ENCODE results near the gene FLAD1.

The FLAD1 gene

DNA sequence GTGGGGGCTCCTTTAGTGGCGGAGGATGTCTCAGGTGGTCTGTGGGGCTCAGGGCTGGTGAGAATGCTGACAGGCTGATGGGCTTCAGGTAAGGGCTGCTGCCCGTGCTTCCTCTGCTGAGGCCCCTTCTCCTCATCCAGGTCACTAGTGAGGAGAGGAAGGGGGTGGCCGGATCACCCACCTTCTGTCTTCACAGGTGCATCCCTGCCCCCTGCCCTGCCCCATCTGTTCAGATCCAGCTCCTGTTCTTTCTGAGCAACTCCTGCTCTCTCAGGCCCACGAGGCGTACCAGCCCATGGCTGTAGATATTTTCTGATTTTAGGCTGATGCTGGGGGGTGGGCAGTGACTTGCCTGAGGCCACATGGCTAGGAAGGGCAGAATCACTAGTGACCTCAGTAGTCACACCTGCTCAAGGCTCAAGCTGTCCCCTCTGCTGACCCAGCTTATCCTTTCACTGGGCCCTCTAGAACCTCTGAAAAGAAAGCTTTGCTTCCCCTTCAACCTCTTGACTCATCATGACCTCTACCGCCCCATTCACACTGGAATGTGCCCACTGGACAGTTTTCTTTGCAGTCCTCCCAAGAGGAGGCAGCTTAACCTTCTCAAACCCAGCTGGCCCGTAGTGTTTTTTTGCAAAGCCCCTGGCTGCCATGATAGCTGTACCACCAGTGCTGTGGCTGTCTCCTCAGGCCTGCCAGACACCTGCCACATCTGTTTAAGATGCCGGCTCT lies 35.6 kb downstream of the FLAD1 start:
- no peak for DNase-seq

DNA sequence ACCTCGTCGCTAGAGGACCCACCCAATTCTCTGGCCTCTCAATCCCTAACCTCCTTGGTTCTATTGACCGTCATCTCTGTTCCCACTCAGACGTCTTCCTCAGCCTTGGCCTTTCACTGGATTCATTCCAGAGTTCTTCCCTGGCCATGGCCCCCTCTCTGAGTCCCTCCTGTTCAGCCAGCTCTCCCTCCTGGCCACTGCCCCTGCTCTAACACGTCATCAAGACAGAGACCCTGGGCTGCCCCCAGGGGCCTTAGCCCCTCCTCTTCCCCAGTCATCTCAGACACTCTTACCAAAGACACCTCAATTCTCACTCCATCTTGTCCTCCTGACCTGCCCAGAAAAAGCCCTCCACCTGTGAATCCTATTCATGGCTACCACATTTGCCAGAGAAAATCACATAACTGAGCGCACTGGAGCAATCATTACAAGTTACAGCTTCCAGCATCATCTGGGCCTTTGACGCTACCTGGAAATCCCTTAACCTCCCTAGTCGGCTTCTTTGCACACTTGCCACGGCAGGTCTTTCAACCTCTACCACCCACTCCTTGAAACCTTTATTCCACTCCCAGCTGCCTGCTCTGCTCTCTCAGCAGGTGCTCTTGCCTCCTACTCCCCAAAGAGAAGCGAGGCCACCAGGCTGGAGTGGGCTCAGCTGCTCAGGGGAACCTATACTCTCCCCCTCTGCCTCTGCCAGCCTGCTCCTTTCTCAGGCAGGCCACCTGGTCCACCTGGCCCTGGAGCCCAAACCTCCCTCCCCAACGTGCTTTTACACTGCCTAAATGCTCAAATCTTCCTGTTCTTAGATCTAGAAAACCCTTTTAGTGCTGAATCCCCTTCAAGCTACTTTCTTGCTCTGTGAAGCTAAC lies 36.5 kb downstream of the FLAD1 start:
- DNase-seq: no peak

DNA sequence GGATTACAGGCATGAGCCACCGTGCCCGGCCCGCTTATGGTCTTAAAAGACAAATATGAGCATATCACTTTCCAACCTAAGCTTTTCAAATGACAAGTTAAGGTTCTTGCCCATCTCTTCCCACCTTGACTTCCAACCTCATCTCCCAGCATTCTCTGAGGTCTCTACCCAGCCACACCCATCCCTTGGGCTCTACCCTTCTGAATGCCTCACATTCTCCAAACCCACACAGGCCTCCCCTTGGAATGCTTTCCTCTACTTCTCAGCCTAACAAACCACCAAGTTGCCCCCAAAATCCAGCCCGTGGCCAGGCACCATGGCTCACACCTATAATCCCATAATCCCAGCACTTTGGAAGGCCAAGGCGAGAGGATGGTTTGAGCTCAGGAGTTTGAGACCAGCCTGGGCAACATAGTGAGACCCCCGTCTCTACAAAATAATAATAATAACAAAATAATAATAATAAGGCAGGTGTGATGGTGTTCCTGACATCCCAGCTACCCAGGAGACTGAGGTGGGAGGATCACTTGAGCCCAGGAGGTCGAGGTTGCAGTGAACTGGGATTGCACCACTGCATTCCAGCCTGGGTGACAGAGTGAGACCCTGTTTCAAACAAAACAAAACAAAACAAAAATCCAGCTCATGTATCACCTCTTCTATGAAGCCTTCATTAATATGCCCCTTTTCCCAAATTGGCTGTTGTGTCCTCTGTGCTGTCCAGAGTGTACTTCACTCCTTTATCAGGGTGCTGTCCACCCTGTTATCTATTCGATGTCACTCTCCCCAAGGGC lies 39.2 kb downstream of the FLAD1 start:
- no peak for DNase-seq

DNA sequence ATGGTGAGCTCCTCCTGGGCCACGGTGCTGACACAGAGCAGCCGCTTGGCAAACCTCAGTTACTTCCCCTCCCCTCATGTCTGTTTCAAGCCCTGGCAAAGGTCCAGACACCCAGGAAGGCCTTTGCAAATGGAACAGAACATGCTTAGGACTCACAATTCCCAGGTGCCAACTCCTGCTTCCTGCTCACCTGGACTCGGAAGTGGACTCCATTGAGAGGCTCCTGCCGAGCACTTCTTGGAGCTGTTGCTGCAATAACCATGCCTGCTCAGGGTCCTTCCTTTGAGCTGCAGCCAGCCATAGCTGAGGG lies 39.7 kb downstream of the FLAD1 start:
- no peak for DNase-seq

DNA sequence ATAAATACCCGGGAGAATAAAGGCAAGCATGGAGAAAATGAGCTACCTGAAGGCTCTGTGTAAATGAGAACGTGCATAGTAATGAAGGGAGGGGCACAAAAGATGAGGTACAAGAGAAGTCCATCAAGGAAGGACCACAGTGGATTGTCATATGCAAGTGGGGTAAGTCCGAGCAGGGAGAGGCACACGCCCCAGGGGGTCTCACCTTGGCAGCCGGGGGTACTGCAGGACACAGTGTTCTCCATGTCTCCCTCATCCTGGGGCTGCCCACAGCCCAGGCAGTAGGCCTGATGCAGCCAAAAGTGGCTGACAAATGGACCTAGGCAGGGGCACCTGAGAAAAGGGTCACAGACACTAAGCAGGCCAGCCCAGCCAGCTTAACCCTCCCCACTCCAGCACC lies 40.5 kb downstream of the FLAD1 start:
- no peak for DNase-seq

DNA sequence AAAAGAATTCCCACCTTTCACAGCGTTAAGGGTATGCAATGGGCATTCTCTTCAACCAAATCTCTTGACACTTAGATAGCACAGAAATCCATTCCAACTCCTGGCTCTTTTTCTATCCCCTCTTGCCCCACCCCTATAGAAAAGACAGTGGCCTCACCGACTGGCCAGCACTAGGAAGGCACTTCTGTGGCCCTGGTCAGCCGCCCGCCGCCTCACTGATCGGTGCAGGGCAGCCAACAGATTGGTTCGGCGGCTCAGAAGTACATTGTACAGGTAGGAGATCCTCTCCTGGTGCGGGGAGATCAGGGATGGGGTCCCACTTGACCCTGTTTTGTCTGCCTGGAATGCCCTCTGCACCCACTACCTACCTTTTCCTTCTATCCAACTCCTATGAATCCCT lies 41.2 kb downstream of the FLAD1 start:
- DNase-seq: no peak

DNA sequence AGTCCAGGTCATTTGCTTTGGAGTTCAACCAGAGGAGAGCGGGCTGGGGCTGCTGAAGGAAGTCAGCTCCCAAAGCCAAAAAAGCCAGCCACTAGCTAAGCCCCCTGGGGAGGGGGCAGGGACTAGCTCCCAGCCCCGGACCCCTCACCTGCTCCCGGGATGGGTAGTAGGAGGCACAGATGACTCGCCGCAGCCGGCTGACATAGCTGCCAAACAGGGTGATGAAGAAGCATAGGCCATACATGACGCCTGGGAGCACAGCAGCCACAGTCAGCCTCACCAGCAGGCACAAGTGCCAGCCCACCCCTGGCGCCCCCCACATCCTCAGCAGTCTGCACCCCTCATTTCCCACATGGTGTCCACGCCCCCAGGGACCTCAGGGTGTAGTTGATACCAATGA lies 43.0 kb downstream of the FLAD1 start:
- DNase-seq: no peak

DNA sequence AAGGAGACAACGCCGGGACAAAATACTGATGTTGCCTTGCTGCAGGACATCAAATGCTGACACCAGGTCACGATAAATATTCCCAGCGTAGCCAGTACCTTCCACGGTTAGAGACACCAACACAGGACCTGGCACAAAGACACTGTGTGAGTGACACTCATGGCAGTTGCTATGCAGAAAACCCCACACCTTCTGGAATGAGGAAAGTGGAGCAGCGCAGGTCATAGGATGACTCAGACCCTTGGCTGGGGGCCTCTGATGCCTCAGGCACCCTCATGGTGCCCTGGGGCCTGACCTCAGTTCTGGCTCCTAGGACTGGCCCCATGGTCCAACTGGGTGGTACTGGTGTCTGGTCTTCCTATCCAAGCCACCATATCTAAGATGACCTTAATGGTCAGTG lies 43.4 kb downstream of the FLAD1 start:
- DNase-seq: no peak

DNA sequence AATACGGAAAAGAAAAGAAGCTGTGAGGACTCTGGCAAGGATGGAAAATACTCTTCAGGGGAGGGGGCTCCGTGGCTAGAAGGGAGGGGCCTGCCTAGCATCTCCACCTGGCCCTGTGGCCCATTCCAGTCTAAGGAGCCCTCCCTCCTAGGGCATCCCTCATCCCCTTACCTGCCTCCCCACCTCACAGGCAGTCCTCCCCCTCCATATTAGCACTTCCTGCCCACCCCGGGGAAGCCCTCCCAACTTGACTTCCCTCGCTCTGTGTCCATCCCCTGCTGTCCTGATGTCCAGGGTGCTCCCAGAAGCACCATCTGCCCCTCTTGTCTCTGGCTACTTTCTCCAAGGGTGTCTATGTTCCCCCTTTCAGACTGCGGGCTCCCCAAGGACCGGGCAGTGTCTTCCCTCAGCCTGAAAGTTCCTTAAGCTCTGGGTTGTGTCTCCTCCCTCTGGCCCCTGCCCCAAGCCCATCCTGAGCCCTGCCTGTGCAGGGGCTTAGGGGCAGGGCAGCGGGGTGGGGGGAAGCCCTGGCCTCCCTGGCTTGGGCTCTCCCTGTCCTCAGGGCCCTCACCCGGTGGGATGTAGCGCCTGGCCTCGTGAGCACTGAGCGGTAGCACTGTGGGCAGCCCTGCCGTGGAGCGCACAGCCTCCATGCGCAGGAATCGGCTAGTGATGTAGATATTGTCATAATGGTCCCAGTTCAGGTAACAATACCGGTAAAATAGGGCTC lies 46.5 kb downstream of the FLAD1 start:
- DNase-seq: no peak

DNA sequence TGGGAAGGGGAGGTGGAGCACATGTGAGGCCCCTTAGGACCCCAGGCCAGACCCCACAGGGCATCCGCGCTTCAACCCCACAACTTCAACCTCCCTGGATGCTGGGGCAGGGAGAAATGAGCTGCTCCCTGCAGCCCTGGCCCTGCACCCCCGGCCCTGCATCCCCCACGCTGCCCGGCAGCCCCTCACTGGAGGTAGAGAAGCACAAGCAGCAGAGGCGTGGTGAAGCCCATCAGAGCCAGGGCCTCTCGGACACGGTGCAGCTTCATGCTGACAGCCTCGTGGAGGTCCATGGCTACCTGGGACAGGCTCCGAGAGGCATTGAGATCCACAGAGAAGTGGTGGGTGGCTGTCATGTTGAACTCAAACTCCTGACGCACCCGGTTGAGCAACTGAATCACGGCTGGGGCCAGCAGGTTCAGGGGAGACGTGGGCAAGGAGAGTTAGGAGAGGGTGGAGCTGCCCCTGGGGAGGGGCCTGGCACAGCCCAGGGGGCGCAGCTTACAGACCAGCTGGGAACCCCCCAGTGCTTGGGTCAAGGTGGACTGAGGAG lies 47.2 kb downstream of the FLAD1 start:
- no peak for DNase-seq

DNA sequence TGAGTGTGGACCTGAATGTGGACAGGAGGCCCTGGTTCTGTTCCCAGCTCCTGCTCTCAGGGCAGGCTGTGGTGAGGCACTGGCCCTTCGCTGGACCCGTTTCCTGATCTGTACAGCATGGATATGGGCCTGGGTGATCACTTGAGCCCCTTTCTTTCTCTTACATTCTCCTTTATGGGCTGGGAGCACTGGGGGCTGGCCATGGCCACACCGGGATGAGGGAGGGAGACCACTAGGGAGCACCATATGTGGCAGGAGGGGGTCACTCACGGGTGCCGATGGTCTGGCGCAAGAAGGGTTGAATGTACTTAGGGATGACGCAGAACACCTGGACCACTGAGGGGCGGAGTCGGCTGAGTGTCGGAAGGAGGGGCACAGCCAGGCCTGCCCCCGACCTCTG lies 47.8 kb downstream of the FLAD1 start:
- no peak for DNase-seq

DNA sequence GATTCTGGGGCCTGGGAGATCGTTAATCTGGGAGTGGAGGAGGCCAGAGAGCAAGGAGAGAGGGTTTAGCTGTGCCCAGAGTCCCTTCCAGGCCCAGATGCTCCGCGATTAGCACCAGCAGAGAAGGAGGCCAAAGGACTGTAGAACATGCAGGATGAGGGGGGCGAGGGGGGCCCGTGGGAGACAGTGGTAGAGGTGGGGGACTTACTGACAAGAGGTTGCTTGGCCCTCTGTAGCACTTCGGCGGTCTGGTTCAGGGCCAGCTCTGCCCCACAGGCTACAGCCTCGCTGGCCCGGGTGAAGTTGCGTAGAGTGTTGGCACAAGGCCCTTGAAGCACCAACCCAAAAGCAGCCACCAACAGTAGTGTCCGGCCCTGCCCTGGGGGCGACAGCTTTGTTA lies 49.7 kb downstream of the FLAD1 start:
- no peak for DNase-seq

DNA sequence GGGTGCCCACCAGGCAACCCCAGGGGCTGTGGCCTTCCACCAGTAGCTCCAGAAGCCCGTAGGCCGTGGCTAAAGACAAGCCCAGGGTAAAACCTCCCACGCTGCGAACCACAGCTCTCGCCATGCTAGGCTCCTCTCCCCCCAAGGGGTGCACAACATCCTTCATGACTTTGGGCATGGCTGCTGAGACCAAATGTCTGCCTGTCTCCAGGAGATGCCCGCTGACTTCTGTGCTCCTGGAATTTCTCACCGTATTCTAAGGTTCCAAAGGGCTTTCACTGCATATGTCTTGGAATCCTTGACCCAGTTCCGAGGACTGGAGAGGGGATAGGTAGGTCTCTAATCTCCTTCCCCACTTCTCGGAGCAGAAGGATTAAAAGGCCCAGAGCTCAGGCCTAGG lies 50.4 kb downstream of the FLAD1 start, which contains the start of the genes DCST1 and DCST2:
DCST1 (plus strand) TSS at position 301 of the 400 bp plus-strand sequence. CDS start 213 bp downstream, outside the sequence.
DCST2 (minus strand) TSS at position 258 of the 400 bp plus-strand sequence; CDS start at position 178, 80 bp downstream.
- DNase-seq: no peak

DNA sequence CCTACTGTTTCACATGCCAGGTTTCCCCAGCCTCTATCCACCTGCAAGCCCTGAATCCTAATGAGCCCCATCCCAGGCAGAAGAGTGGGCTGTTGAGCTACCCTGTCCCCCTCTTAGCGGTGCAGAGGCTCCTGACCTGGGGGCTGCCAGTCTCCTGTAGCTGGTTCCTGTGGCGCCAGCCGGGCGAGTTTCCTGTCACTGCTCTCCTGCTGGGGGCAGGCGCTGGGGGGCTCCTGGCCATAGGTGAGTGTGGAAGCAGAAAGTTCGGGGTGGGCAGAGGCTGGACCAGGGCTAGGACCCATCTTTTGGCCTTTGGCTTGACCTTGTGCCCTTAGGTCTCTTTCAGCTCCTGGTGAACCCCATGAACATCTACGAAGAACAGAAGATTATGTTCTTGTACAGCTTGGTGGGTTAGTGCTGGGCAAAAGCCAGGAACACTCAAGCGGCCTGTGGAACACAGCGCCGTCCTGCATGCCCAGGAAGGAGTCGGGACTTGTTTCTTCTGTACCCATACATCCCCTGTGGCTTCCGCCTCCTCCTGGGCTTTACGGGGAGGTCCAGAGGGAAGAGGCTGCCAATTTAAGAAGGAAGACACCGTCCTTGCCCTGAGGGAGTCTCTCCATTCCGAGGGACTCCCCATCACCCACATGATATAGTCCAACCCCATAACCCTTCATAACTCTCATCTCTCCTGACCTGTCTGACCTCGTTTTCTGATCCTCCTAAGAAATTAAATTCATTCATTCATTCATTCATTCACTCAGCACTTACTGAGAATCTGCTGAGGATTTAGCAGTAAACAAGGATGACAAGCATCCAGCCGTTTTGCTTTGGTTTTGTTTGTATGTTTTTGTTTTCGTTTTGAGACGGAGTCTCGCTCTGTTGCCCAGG lies 51.4 kb downstream of the FLAD1 start:
- no peak for DNase-seq

DNA sequence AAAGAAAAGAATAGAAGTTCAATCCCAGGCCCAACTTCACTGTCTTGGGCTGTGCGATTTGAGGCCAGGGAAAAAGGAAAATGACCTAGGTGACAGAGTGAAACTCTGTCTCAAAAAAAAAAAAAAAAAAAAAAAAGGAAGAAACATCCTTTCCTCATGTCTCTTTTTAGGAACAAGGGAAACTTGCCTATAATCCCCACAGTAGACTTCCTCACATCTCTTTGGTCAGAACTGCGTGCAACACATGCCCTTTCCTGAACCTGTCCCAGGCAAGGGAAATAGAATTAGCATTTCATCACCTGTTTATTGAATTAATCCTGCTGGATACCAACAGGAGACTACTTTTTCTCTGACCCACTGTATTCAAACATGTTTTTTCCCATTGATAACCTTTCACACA lies 52.8 kb downstream of the FLAD1 start:
- DNase-seq: no peak

DNA sequence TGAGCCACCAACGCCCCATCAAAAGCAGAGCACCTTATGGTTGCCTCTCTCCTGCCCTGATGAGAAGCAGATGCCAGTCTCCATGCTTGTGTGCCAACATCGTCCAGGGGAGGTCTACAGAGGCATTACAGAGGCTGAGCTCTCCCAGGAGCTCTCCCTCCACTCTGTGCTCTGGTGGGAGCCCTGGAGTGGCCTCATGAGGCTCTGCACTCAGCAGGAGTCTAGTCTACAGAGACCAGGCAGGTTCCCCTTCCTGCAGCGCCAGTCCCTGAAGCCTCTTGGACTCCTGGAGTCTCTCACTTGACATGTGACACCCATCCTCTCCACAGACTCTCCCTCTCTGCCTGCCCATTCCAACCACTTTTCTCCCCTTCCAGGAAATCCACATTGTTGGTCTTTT lies 53.9 kb downstream of the FLAD1 start:
- DNase-seq: no peak

DNA sequence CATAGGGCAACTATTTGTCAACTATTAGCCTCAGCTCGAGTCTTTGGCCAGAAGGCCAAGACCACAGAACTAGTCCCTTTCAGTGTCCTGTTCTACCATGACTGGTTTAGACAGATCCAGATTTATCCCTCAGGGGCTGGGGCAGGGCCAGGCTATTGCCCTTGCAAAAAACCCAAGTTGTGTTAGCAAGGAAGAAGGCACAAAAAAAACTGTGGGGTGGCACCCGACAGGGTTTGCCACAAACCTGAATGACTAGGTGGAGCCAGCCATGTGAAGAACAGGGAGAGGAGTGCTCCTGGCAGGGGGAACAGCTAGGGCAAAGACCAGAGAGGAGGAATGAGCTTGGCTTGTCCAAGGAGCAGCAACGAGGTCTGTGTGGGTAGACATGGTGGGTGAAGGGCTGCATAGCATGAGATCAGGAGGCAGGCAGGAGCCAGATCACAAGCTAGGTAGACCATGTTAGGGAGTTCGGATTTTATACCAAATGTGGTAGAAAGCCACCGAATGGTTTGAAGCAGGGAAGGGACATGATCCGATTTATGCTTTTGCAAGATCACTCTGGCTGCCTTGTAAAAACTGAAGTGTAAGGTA lies 54.8 kb downstream of the FLAD1 start:
- no peak for DNase-seq

DNA sequence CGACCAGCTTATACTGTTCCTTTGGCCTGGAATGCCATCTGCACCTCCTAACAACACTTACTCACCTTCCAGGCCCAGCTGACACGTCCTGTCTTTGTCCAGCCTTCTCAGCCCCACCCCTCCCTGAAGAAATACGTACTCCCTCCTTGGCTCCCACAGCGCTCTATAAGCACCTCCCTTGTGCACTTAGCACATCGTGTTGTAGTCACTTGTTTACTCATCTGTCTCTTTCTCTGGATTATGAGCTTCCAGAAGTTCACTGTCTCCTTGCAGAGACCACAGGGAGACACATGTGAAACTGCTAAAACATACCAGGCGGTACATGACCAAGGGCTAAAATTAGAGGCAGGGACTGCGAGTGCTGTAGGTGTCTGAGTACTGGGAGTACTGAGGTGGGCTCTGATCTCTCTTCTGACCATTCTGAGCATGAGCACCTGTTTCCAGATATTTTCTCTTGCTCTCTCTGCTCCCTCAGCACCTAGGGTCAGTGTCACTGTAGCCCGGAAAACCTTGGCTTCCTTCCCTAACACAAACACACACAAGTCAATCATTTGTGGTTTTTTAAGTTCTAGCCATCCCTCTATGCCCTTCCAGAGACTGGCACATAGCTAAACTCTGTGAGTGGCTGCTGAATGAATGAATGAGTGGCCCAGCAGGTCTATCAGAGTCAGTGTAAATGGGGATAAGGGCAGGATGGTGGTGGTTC lies 55.6 kb downstream of the FLAD1 start:
- DNase-seq: no peak

DNA sequence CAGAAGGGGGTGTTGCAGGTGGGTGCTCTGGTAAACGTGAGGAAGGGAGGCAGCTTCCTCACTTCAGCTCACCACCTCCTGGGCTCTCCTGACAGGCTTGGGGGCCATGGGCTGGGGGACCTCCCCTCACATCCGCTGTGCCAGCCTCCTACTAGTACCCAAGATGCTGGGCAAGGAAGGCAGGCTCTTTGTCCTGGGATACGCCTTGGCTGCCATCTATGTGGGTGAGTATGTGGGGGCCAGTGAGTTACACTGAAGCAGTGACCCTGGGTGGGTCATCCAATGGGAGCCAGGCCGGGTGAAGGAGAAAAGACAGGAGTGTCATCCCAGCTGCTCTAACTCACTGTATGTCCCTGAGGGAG lies 56.1 kb downstream of the FLAD1 start:
- no peak for DNase-seq

DNA sequence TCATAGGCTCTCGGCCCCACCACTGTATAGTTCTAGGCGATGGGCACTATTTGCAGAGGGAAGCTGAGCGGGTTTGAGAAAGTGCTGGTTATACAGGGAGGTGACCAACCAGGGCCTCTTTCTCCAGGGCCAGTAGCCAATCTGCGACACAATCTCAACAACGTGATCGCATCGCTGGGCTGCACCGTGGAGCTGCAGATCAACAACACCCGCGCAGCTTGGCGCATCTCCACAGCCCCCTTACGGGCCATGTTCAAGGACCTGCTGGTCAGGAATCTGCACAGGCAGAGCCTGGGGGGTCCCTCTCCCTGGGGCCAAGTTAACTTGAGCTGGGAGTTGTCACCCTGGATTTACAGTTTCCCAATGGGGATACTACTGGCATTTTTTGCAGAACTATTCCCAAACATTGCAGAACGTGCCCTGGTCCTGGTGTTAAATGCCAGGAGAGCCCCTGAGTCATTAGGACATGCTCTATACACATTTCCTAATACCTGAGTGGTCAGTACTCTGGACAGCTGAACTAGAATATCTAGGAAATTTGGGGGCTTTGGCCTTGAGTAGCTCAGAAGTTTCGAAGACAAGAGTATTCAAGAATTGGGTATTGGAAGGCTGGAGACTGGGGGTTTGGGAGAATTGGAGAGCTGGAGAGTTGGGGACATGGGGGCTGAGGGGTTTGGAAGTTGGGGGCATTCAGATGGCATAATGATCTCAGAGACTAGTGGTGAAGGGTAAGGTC lies 57.4 kb downstream of the FLAD1 start:
- DNase-seq: no peak

All from CD4-positive, alpha-beta T cell treated with Interleukin-17A for 4 hours (primary cell).